ENCODE data around the gene CGGBP1.

The CGGBP1 gene, protein sequence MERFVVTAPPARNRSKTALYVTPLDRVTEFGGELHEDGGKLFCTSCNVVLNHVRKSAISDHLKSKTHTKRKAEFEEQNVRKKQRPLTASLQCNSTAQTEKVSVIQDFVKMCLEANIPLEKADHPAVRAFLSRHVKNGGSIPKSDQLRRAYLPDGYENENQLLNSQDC

DNA sequence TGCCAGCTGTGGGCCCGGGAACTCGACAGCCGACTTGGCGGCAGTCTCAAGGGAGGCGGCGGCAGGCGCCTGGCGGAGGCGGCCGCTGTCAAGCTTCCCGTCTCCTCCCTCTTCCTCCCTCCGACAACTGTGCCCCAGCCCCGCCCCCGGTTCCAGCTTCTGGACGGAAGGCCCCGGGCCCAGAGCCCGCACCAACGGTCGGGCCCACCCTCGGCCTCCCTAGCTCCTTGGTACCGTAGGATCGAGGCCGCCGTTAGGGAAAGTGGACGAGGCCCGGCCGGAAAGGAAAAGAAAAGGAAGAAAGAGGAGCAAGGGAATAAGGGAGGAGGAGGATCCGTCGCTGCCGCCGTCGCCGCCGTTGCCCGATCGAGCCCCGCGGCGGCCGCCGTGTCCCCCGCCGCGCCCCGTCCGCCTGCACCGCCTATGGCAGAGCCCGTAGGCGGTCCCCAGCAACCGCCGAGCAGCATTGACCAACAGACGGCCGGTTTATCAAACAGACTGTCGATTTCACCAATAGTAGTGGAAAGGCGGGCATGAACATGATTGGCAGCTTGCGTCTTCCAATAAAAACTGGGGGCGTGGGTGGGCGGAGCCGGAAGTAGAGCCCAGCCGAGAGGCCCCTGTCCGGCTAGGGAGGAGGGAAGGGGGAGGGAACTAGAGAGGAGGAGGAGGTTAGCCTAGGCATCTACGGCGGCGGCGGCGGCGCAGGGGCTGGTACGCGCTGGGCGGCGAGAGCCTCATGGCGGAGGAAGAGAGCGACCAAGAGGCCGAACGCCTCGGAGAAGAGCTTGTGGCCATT, at the start of gene CGGBP1, which contains the start of gene ZNF654:
Gene CGGBP1, minus strand, starts transcription at position 425 of the 799 bp plus-strand sequence. CDS start 3,029 bp downstream, outside the sequence.
Gene ZNF654, plus strand, starts transcription at position 675 of the 799 bp plus-strand sequence. Its CDS starts 65 bp downstream, at position 740.
- Histone ChIP-seq H3K4me3 (peak within 1 kb of the TSS; percentile 94), H3K4me1 (peaks cover 17% of the 10 kb centered on the region; the same call in 1 of the 2 replicates), H3K27me3 (ENCODE audit: low read depth) (no peaks in the 10 kb centered on the region), H3K36me3 (replicated peaks) (peaks cover 22% of the 10 kb centered on the region), H3K9me3 (no peaks in the 10 kb centered on the region)
- in situ Hi-C loops (cut with MboI; ENCODE audit: low sequenced_read_pairs): no loop called here
- peak; percentile 97 for DNase-seq (ENCODE audit: low spot score in 2 of 2)

GRCh38 chr3:88105325-88105724, 46.5 kb upstream of the CGGBP1 start:
- in situ Hi-C loops (cut with MboI; ENCODE audit: low sequenced_read_pairs): no loop called here
- Histone ChIP-seq H3K36me3 (replicated peaks) (no peaks in the 10 kb centered on the region), H3K4me1 (no peaks in the 10 kb centered on the region), H3K27me3 (ENCODE audit: low read depth) (no peaks in the 10 kb centered on the region), H3K4me3 (no peak overlapping the region), H3K9me3 (no peaks in the 10 kb centered on the region)
- DNase-seq (ENCODE audit: low spot score in 2 of 2): no peak

DNA sequence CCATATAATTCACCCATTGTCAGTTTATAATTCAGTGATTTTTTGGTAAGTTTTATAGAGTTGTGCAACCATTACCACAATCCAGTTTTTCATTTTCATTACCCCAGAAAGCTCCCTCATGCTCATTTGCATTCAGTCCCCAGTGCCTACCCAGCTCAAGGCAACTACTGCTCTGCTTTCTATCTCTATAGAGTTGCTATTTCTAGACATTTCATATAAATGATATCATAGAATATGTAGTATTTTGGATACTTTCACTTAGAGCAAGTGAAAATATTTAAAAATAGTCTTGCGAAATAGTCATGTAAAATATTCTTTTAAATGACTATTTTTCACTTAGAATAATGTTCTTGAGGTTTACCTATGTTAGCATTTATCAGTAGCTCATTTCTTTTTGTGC, 42.3 kb upstream of the CGGBP1 start:
- no peak overlapping the region for H3K4me3 ChIP-seq

GRCh38 chr3:88093266-88093665, 34.5 kb upstream of the CGGBP1 start:
- in situ Hi-C loops (cut with MboI; ENCODE audit: low sequenced_read_pairs): no loop called here
- Histone ChIP-seq H3K4me1 (no peaks in the 10 kb centered on the region), H3K9me3 (no peaks in the 10 kb centered on the region), H3K36me3 (replicated peaks) (no peaks in the 10 kb centered on the region; the same call in none of the 2 replicates), H3K4me3 (no peak overlapping the region), H3K27me3 (ENCODE audit: low read depth) (no peaks in the 10 kb centered on the region)
- no peak for DNase-seq (ENCODE audit: low spot score in 2 of 2)

More for the DNA sequence above, 42.3 kb upstream of the CGGBP1 start:
- in situ Hi-C loops (cut with MboI; ENCODE audit: low sequenced_read_pairs): no loop called here
- no peaks in the 10 kb centered on the region for H3K9me3 ChIP-seq
- H3K36me3 ChIP-seq (replicated peaks): no peaks in the 10 kb centered on the region
- no peak for DNase-seq (ENCODE audit: low spot score in 2 of 2)
- no peaks in the 10 kb centered on the region for H3K27me3 ChIP-seq (ENCODE audit: low read depth)
- H3K4me1 ChIP-seq: no peaks in the 10 kb centered on the region

DNA sequence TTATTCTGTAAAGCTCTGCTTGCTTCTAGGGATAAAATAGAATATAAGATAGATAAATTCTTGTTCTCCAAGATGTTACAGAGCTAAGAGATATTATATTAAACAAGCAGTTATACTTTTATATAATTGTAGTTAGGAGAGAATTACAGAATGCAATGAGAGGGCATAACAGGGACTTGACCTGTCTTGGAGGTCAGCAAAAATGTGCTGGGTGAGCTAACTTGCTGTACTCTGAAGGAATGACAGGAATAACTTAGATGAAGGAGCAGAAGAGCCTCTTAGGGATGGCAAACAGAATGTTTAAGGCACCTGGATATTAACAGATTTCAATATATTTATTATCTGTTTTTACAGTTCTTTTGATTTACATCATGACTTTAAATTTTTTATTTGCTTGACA, 33.5 kb upstream of the CGGBP1 start:
- Histone ChIP-seq H3K9me3 (no peaks in the 10 kb centered on the region), H3K36me3 (replicated peaks) (peaks cover 5% of the 10 kb centered on the region), H3K4me3 (no peak overlapping the region), H3K4me1 (no peaks in the 10 kb centered on the region), H3K27me3 (ENCODE audit: low read depth) (no peaks in the 10 kb centered on the region)
- in situ Hi-C loops (cut with MboI; ENCODE audit: low sequenced_read_pairs): no loop called here
- DNase-seq (ENCODE audit: low spot score in 2 of 2): no peak

GRCh38 chr3:88090681-88091080, 31.9 kb upstream of the CGGBP1 start:
- in situ Hi-C loops (cut with MboI; ENCODE audit: low sequenced_read_pairs): no loop called here
- H3K4me1 ChIP-seq: no peaks in the 10 kb centered on the region
- DNase-seq (ENCODE audit: low spot score in 2 of 2): no peak
- peaks cover 5% of the 10 kb centered on the region for H3K36me3 ChIP-seq (replicated peaks)
- H3K9me3 ChIP-seq: no peaks in the 10 kb centered on the region
- no peak overlapping the region for H3K4me3 ChIP-seq
- H3K27me3 ChIP-seq (ENCODE audit: low read depth): no peaks in the 10 kb centered on the region

DNA sequence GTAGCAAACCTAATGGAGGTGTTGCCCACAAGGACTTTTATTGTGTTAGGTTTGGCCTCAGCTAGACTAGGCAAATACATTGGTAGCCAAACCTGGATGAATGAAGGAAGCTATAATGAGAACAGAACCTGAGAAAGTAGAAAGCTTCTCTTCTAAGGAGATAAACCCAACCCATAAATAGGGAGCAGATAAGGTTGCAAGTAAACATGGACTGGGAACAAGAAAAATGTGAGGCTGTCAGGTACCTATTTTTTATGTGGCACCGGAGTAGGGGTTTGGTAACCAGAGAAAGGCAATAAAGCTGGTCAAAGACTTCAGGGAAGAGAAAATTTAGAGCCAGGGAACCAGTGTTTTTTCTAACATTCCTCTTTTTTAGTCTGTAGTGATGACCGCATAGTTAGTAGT, 25.3 kb upstream of the CGGBP1 start:
- Histone ChIP-seq H3K27me3 (ENCODE audit: low read depth) (no peaks in the 10 kb centered on the region), H3K36me3 (replicated peaks) (0 out of 2 replicates have a peak, but pooled peaks cover 5% of the 10 kb centered on the region), H3K4me3 (no peak overlapping the region), H3K9me3 (no peaks in the 10 kb centered on the region), H3K4me1 (no peaks in the 10 kb centered on the region)
- no peak for DNase-seq (ENCODE audit: low spot score in 2 of 2)
- in situ Hi-C loops (cut with MboI; ENCODE audit: low sequenced_read_pairs): no loop called here

DNA sequence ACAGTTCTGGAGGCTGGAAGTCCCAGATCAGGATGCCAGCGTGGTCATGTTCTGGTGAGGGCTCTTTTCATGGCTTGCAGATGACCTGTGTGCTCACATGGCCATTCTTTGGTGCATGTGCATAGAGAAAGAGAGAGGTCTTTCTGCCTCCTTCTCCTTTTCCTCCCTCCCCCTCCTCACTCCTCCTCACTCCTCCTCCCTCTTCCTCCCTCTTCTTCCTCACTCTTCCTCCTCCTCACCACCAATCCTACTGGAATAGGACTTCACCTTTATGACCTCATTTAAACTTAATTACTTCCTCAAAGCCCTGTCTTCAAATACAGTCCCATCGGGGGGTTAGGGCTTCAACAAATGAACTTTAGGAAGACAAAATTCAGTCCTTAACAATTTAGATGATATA, 24.0 kb upstream of the CGGBP1 start:
- H3K36me3 ChIP-seq (replicated peaks): 0 out of 2 replicates have a peak, but pooled peaks cover 5% of the 10 kb centered on the region
- peaks cover 5% of the 10 kb centered on the region for H3K4me1 ChIP-seq
- H3K4me3 ChIP-seq: no peak overlapping the region
- in situ Hi-C loops (cut with MboI; ENCODE audit: low sequenced_read_pairs): no loop called here
- no peaks in the 10 kb centered on the region for H3K27me3 ChIP-seq (ENCODE audit: low read depth)
- no peak for DNase-seq (ENCODE audit: low spot score in 2 of 2)
- no peaks in the 10 kb centered on the region for H3K9me3 ChIP-seq

DNA sequence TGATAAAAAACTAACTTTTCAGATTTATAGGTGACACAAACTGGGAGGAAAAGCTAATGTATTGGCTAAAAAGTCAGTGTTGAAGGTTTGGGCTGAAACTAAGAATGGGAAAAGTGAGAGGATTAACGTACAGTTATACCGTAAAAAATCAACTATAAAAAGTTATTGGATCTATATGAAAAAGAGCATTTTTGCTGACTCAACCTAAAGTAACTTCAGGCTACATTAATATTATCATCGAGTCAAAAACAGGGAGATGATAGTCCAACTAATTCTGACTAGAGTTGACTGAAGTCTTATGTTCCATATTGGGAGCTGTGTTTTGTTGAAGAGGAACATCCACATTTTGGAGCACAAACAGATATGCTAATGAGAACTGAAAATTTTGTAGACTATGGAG, 20.1 kb upstream of the CGGBP1 start:
- Histone ChIP-seq H3K27me3 (ENCODE audit: low read depth) (no peaks in the 10 kb centered on the region), H3K4me3 (no peak overlapping the region), H3K9me3 (no peaks in the 10 kb centered on the region), H3K36me3 (replicated peaks) (no peaks in the 10 kb centered on the region), H3K4me1 (peaks cover 7% of the 10 kb centered on the region)
- in situ Hi-C loops (cut with MboI; ENCODE audit: low sequenced_read_pairs): no loop called here
- no peak for DNase-seq (ENCODE audit: low spot score in 2 of 2)

DNA sequence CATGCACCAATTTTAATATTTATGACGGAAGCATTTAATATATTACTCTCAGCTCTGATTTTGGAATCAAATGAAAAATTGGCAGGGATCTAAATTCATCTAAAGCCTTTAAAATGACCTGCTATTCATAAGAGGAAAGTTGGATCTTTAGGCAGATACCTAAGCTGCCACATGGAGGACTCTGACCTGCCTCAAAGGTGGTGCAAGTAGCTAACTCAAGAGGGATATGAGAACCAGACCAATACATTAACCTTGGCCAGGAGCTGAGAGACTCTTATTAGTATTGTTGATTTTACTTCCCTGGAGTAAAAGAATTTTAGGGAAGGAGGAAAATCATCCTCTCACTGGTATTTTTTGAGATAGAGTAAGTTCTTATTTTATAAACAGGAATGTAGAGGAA, 17.9 kb upstream of the CGGBP1 start:
- H3K36me3 ChIP-seq (replicated peaks): no peaks in the 10 kb centered on the region
- in situ Hi-C loops (cut with MboI; ENCODE audit: low sequenced_read_pairs): no loop called here
- no peaks in the 10 kb centered on the region for H3K9me3 ChIP-seq
- H3K4me1 ChIP-seq: peaks cover 7% of the 10 kb centered on the region
- DNase-seq (ENCODE audit: low spot score in 2 of 2): no peak
- H3K4me3 ChIP-seq: no peak overlapping the region
- no peaks in the 10 kb centered on the region for H3K27me3 ChIP-seq (ENCODE audit: low read depth)

DNA sequence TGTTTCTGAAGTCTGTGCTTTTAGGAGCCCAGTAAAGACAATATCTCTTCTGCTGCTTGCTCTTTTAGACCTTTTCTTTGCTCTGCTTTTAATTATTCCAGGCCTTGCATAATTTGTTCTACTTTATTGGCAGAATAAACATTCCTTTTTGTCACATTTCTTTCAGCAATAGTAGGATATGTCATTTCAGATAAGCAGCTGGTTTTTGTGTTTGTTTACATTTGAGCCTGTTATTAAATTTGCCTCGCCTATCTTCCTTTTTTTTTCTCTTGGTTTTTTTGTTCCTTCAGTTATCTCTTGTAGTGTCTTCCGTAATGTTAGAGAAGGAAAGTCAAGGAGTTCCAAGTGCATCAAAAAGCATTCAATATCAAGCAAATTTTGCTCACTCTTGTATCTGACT, 16.7 kb upstream of the CGGBP1 start:
- no peaks in the 10 kb centered on the region for H3K9me3 ChIP-seq
- in situ Hi-C loops (cut with MboI; ENCODE audit: low sequenced_read_pairs): no loop called here
- peaks cover 7% of the 10 kb centered on the region for H3K4me1 ChIP-seq
- no peak overlapping the region for H3K4me3 ChIP-seq
- no peak for DNase-seq (ENCODE audit: low spot score in 2 of 2)
- H3K27me3 ChIP-seq (ENCODE audit: low read depth): no peaks in the 10 kb centered on the region
- H3K36me3 ChIP-seq (replicated peaks): no peaks in the 10 kb centered on the region

DNA sequence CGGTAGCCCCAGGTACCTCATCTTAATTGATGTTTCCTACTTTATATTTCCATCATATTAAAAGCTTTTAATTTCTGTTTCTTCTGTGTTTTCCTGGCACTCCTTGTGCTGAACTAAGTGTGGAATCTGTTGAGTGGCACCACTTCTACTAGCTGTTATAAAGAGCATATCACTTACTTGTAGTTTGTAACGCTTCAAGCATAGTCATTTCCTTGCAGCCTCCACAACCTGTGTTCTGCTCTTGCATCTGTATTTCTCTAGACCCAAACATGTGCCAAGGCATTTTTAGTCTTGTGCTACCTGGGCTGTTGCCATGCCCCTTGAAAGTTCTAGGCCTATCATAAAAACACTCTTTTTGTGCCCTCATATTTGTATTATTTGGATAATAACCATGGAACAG, 16.3 kb upstream of the CGGBP1 start:
- H3K9me3 ChIP-seq: no peaks in the 10 kb centered on the region
- in situ Hi-C loops (cut with MboI; ENCODE audit: low sequenced_read_pairs): no loop called here
- H3K4me1 ChIP-seq: peaks cover 7% of the 10 kb centered on the region
- no peaks in the 10 kb centered on the region for H3K27me3 ChIP-seq (ENCODE audit: low read depth)
- no peak overlapping the region for H3K4me3 ChIP-seq
- DNase-seq (ENCODE audit: low spot score in 2 of 2): no peak
- H3K36me3 ChIP-seq (replicated peaks): no peaks in the 10 kb centered on the region

- Histone ChIP-seq H3K4me1 (peaks cover 17% of the 10 kb centered on the region; the same call in 1 of the 2 replicates), H3K27me3 (ENCODE audit: low read depth) (no peaks in the 10 kb centered on the region), H3K4me3 (no peak overlapping the region), H3K9me3 (no peaks in the 10 kb centered on the region), H3K36me3 (replicated peaks) (0 out of 2 replicates have a peak, but pooled peaks cover 4% of the 10 kb centered on the region)
- DNase-seq (ENCODE audit: low spot score in 2 of 2): no peak
- in situ Hi-C loops (cut with MboI; ENCODE audit: low sequenced_read_pairs): no loop called here
These were observed 2.9 kb upstream of the CGGBP1 start for GRCh38 chr3:88061746-88062145.
